ENCODE results near the gene KAT7.

- TF ChIP-seq POLR2A (IDR thresholded peaks at IDR 0.05; ENCODE audit: low read length), result no peak
- TF ChIP-seq GATA1 (IDR thresholded peaks at IDR 0.05; ENCODE audit: low read depth, low read length), result no peak
Observed at GRCh38 chr17:49842846-49843245, 54.4 kb downstream of the KAT7 start.

Data from erythroblast (primary cell).